ENCODE measurements around the gene CCDC8. TPM values are rescaled to one million over a fixed set of nuclear protein-coding genes. Genes with fewer than 3 reads are reported as not detected.
A peak's percentile ranks its signal among the peaks of the same experiment; 100 is the strongest.

The CCDC8 gene
- total and polyA plus RNA-seq, 4 experiments from 2014 or later, result not detected

DNA sequence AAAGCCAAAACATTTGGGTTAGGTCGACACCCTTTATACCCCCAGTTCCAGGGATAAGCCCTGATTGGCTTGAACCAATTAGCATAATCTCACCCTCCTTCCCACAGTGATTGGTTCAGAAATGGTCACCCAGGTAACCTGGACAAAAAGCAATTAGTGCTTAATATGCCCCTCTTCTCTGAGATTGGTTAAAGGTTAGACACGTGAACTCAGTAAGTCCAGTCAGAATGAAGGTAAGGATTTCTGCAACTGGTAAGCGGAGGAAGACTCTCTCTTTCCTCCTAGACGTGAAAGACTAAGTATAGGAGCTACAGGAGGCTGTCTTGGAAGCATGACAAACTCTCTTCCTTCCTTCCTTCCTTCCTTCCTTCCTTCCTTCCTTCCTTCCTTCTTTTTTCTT lies 16.6 kb upstream of the CCDC8 start:
- H3K27ac Mint-ChIP-seq, result peak overlapping the region in 1 of 7 donors; percentile 39
- Histone ChIP-seq H3K36me3 (ENCODE audit: insufficient read depth, low read length) (no peaks in the 10 kb centered on the region), H3K27ac (ENCODE audit: low read depth, low read length) (no peak overlapping the region), H3K4me1 (ENCODE audit: insufficient read depth, low read length) (peaks cover 23% of the 10 kb centered on the region), H3K27me3 (ENCODE audit: insufficient read depth, low read length) (peaks cover 14% of the 10 kb centered on the region), H3K9me3 (ENCODE audit: control insufficient read depth in 1 of 2, low read length in 2 of 2) (no peaks in the 10 kb centered on the region), H3K4me3 (ENCODE audit: low read length in 2 of 2) (no peak overlapping the region)
- no peak overlapping the region for H3K4me3 Mint-ChIP-seq
- no peaks in the 10 kb centered on the region for H3K36me3 Mint-ChIP-seq
- DNase-seq, result no peak
- CTCF ChIA-PET (ENCODE audit: partially characterized antibody), result no interaction called here
- intact Hi-C loops (cut with micrococcal nuclease), result no loop called here
- H3K4me1 Mint-ChIP-seq, result peaks cover 12 to 25% (median 18%) of the 10 kb centered on the region in 4 donors
- peaks cover 0 to 4% (median 0%) of the 10 kb centered on the region in 8 donors for H3K9me3 Mint-ChIP-seq
- POLR2A ChIA-PET (ENCODE audit: partially characterized antibody), result no interaction called here
- peaks cover 49 to 57% of the 10 kb centered on the region in 2 donors for H3K27me3 Mint-ChIP-seq

DNA sequence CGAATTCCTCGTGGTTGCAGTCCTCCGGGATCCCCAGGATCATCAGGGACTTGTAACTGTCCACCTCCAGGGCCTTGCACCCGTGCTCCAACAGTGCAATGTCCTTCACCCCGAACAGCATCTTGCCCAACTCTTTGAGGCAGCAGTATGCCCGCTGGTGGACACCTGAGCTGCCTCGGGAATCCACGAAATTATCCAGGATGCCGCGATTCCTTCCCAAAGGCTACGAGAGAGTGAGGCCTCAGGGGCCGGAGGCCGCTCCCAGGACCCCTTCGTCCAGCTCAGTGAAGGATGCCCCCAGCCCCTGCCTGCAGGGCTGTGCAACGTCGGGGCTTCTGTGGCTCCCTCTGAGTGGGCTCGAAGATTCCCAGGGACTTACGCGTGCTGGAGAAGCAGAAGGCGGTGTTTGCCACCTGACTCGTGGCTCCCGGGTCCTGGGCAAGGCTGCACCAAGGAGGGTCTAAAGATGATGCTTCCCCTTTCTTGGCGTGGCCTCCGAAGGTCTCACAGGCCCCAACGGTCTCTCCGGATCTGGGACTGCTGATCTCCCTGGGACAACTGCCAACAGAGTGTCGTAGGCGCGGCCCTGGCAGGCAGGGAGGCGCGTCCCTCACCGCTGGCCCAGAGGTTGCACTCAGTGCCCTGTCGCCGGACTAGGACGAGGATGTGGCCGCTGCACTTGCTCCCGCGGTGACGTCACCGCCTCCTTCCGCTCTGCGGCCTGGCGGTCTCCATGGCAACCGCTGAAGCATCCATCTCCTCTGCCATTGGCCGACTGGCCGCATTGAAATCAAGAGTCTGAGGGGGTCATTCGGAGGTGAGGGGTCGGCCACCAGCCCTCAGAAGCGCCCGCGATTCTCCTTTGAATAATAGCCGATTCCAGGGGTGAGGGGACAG lies 15.1 kb upstream of the CCDC8 start, which contains the start of gene PNMA8C:
Gene PNMA8C (minus strand): TSS at position 698 of the 897 bp plus-strand sequence. CDS start 577 bp downstream, at position 121.
- H3K36me3 ChIP-seq (ENCODE audit: insufficient read depth, low read length), result no peaks in the 10 kb centered on the region
- Mint-ChIP-seq H3K36me3 (no peaks in the 10 kb centered on the region), H3K4me1 (peaks cover 12 to 25% (median 18%) of the 10 kb centered on the region in 4 donors), H3K4me3 (peak within 1 kb of the TSS; percentile 65 to 88 (median 78)), H3K27ac (peak within 1 kb of the TSS in 5 of 7 donors; percentile 3 to 75 (median 48)), H3K9me3 (peaks cover 0 to 2% (median 0%) of the 10 kb centered on the region in 8 donors), H3K27me3 (peaks cover 50 to 54% of the 10 kb centered on the region in 2 donors)
- ChIA-PET CTCF (ENCODE audit: partially characterized antibody) (no interaction called here), POLR2A (ENCODE audit: partially characterized antibody) (no interaction called here)
- H3K9me3 ChIP-seq (ENCODE audit: control insufficient read depth in 1 of 2, low read length in 2 of 2), result no peaks in the 10 kb centered on the region
- no peak within 1 kb of the TSS for H3K27ac ChIP-seq (ENCODE audit: low read depth, low read length)
- peak in 3 of 5 donors; percentile 22 to 44 (median 29) for DNase-seq
- H3K4me3 ChIP-seq (ENCODE audit: low read length in 2 of 2), result peak within 1 kb of the TSS in 1 of 2 donors; percentile 35
- peaks cover 23% of the 10 kb centered on the region for H3K4me1 ChIP-seq (ENCODE audit: insufficient read depth, low read length)
- H3K27me3 ChIP-seq (ENCODE audit: insufficient read depth, low read length), result peaks cover 14% of the 10 kb centered on the region
- intact Hi-C loops (cut with micrococcal nuclease), result no loop called here

GRCh38 chr19:46427518-46428045 lies 14.2 kb upstream of the CCDC8 start:
- H3K27me3 ChIP-seq (ENCODE audit: insufficient read depth, low read length), result peaks cover 14% of the 10 kb centered on the region
- peaks cover 0 to 2% (median 0%) of the 10 kb centered on the region in 8 donors for H3K9me3 Mint-ChIP-seq
- no peak overlapping the region for H3K27ac ChIP-seq (ENCODE audit: low read depth, low read length)
- peak overlapping the region in 4 of 8 donors; percentile 36 to 78 (median 69) for H3K4me3 Mint-ChIP-seq
- no peak overlapping the region for H3K4me3 ChIP-seq (ENCODE audit: low read length in 2 of 2)
- H3K36me3 ChIP-seq (ENCODE audit: insufficient read depth, low read length), result no peaks in the 10 kb centered on the region
- H3K27me3 Mint-ChIP-seq, result peaks cover 52 to 57% of the 10 kb centered on the region in 2 donors
- H3K36me3 Mint-ChIP-seq, result no peaks in the 10 kb centered on the region
- H3K9me3 ChIP-seq (ENCODE audit: control insufficient read depth in 1 of 2, low read length in 2 of 2), result no peaks in the 10 kb centered on the region
- intact Hi-C loops (cut with micrococcal nuclease), result no loop called here
- H3K27ac Mint-ChIP-seq, result peak overlapping the region in 2 of 7 donors; percentile 12 to 48
- POLR2A ChIA-PET (ENCODE audit: partially characterized antibody), result no interaction called here
- H3K4me1 Mint-ChIP-seq, result peaks cover 12 to 25% (median 18%) of the 10 kb centered on the region in 4 donors
- no peak for DNase-seq
- CTCF ChIA-PET (ENCODE audit: partially characterized antibody), result no interaction called here
- peaks cover 23% of the 10 kb centered on the region for H3K4me1 ChIP-seq (ENCODE audit: insufficient read depth, low read length)

DNA sequence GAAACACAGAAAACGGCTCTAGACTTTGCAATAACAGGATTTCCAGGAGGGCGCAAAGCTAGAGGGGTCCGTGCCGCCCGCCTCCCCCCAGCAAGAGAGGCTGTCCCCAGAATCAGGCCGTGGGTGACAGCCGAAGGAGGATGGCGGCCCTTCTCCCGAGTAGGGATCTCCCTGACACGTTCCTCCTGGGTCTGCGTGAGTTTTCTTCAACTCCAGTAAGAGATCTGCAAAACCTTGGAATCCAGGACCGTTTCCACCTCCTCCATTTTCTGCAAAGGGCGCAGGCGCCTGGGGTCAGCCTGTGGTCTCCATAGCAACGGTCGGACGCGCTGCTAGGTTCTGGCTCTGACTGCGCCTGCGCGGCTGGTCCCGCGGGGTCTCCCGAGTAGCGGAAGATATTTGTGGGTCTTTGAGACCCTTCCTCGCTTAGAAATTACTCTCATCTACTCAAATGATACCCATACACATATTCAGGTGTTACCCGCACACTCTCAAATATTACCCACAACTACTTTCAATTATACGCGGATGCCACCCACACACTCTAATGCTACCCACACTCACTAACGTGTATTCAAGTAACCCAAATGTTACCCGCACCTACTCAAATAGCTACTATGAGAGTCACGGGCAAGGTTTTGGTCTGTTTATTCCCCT lies 13.3 kb upstream of the CCDC8 start:
- H3K4me1 ChIP-seq (ENCODE audit: insufficient read depth, low read length), result peaks cover 23% of the 10 kb centered on the region
- intact Hi-C loops (cut with micrococcal nuclease), result no loop called here
- Mint-ChIP-seq H3K4me1 (peaks cover 12 to 25% (median 18%) of the 10 kb centered on the region in 4 donors), H3K4me3 (peak overlapping the region in 7 of 8 donors; percentile 1 to 78 (median 60)), H3K36me3 (no peaks in the 10 kb centered on the region), H3K27ac (no peak overlapping the region), H3K9me3 (peaks cover 0 to 2% (median 0%) of the 10 kb centered on the region in 8 donors), H3K27me3 (peaks cover 52 to 58% of the 10 kb centered on the region in 2 donors)
- no peaks in the 10 kb centered on the region for H3K36me3 ChIP-seq (ENCODE audit: insufficient read depth, low read length)
- H3K4me3 ChIP-seq (ENCODE audit: low read length in 2 of 2), result no peak overlapping the region
- ChIA-PET POLR2A (ENCODE audit: partially characterized antibody) (no interaction called here), CTCF (ENCODE audit: partially characterized antibody) (no interaction called here)
- no peaks in the 10 kb centered on the region for H3K9me3 ChIP-seq (ENCODE audit: control insufficient read depth in 1 of 2, low read length in 2 of 2)
- peaks cover 14% of the 10 kb centered on the region for H3K27me3 ChIP-seq (ENCODE audit: insufficient read depth, low read length)
- H3K27ac ChIP-seq (ENCODE audit: low read depth, low read length), result no peak overlapping the region
- DNase-seq, result no peak

GRCh38 chr19:46426035-46426505 lies 12.7 kb upstream of the CCDC8 start:
- Mint-ChIP-seq H3K9me3 (peaks cover 0 to 2% (median 0%) of the 10 kb centered on the region in 8 donors), H3K36me3 (no peaks in the 10 kb centered on the region), H3K27me3 (peaks cover 51 to 57% of the 10 kb centered on the region in 2 donors), H3K4me1 (peaks cover 12 to 25% (median 18%) of the 10 kb centered on the region in 4 donors), H3K27ac (no peak overlapping the region), H3K4me3 (peak overlapping the region in 5 of 8 donors; percentile 0 to 68 (median 60))
- H3K4me3 ChIP-seq (ENCODE audit: low read length in 2 of 2), result no peak overlapping the region
- no peaks in the 10 kb centered on the region for H3K36me3 ChIP-seq (ENCODE audit: insufficient read depth, low read length)
- ChIA-PET POLR2A (ENCODE audit: partially characterized antibody) (no interaction called here), CTCF (ENCODE audit: partially characterized antibody) (interaction anchor here (1.4 kb wide), 1 partner anchor 20 kb away, joined by 3 read pairs; no protein-coding TSS in a partner anchor)
- intact Hi-C loops (cut with micrococcal nuclease), result no loop called here
- no peak for DNase-seq
- no peak overlapping the region for H3K27ac ChIP-seq (ENCODE audit: low read depth, low read length)
- H3K9me3 ChIP-seq (ENCODE audit: control insufficient read depth in 1 of 2, low read length in 2 of 2), result no peaks in the 10 kb centered on the region
- peaks cover 23% of the 10 kb centered on the region for H3K4me1 ChIP-seq (ENCODE audit: insufficient read depth, low read length)
- H3K27me3 ChIP-seq (ENCODE audit: insufficient read depth, low read length), result peaks cover 14% of the 10 kb centered on the region

DNA sequence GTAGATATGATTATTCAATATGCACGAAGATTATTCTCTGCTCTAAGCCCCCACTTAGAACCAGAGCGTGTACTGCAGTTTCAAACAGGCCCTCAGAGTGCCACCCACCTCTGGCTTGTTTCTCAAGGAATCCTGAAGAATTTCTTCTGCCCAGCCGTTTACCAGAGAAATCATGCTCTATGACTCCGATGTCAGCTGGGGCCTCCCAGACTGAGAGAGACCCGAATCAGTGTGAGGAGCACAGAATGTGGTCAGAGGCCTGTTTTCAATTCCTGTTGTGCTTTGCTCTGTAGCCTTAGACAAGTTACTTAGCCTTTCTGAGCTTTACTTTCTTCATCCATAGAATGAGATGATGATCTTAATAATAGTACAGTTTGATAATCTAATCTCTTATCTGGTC lies 9.8 kb upstream of the CCDC8 start:
- ChIA-PET CTCF (ENCODE audit: partially characterized antibody) (no interaction called here), POLR2A (ENCODE audit: partially characterized antibody) (no interaction called here)
- H3K9me3 Mint-ChIP-seq, result peaks cover 0 to 2% (median 0%) of the 10 kb centered on the region in 8 donors
- H3K27me3 Mint-ChIP-seq, result peaks cover 40 to 47% of the 10 kb centered on the region in 2 donors
- H3K4me1 ChIP-seq (ENCODE audit: insufficient read depth, low read length), result peaks cover 13% of the 10 kb centered on the region
- no peak overlapping the region for H3K4me3 ChIP-seq (ENCODE audit: low read length in 2 of 2)
- peaks cover 12% of the 10 kb centered on the region for H3K27me3 ChIP-seq (ENCODE audit: insufficient read depth, low read length)
- intact Hi-C loops (cut with micrococcal nuclease), result no loop called here
- no peak overlapping the region for H3K4me3 Mint-ChIP-seq
- H3K36me3 ChIP-seq (ENCODE audit: insufficient read depth, low read length), result no peaks in the 10 kb centered on the region
- H3K9me3 ChIP-seq (ENCODE audit: control insufficient read depth in 1 of 2, low read length in 2 of 2), result no peaks in the 10 kb centered on the region
- H3K27ac Mint-ChIP-seq, result no peak overlapping the region
- no peak for DNase-seq
- H3K27ac ChIP-seq (ENCODE audit: low read depth, low read length), result no peak overlapping the region
- no peaks in the 10 kb centered on the region for H3K36me3 Mint-ChIP-seq
- peaks cover 5 to 13% (median 9%) of the 10 kb centered on the region in 4 donors for H3K4me1 Mint-ChIP-seq

DNA sequence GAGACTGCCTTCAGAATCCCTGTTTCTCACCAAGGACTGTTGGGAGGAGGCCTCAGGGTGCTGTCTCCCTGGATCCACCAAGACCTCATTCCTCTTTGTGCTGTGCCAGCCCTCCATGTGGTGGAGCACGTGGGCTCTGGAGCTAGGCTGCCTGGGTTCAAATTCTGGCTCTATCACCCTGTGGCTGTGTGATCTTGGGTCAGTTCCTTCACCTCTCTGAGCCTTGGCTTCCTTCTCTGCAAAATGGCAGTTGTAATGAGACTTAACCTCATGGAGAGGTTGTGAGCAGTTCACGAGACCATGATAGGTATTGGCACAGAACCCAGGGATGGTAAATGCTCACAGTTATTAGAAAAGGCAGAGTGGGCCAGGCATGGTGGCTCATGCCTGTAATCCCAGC lies 9.0 kb upstream of the CCDC8 start:
- ChIA-PET CTCF (ENCODE audit: partially characterized antibody) (no interaction called here), POLR2A (ENCODE audit: partially characterized antibody) (no interaction called here)
- Mint-ChIP-seq H3K9me3 (peaks cover 0 to 2% (median 0%) of the 10 kb centered on the region in 8 donors), H3K27me3 (peaks cover 35 to 39% of the 10 kb centered on the region in 2 donors), H3K4me1 (peaks cover 3 to 10% (median 7%) of the 10 kb centered on the region in 4 donors), H3K36me3 (no peaks in the 10 kb centered on the region), H3K4me3 (no peak overlapping the region), H3K27ac (no peak overlapping the region)
- no peaks in the 10 kb centered on the region for H3K9me3 ChIP-seq (ENCODE audit: control insufficient read depth in 1 of 2, low read length in 2 of 2)
- H3K27me3 ChIP-seq (ENCODE audit: insufficient read depth, low read length), result peaks cover 9% of the 10 kb centered on the region
- intact Hi-C loops (cut with micrococcal nuclease), result no loop called here
- DNase-seq, result no peak
- no peaks in the 10 kb centered on the region for H3K36me3 ChIP-seq (ENCODE audit: insufficient read depth, low read length)
- peaks cover 13% of the 10 kb centered on the region for H3K4me1 ChIP-seq (ENCODE audit: insufficient read depth, low read length)
- no peak overlapping the region for H3K4me3 ChIP-seq (ENCODE audit: low read length in 2 of 2)
- H3K27ac ChIP-seq (ENCODE audit: low read depth, low read length), result no peak overlapping the region
